Activated naive CD8-positive, alpha-beta T cell treated with anti-CD3 and anti-CD28 coated beads, Interleukin-2, amount 50 U/mL, for 16 hours (primary cell): ENCODE results near the gene ANKRD34A.

Experiments used
- DNase-seq: peaks from one replicate; pipeline ENCODE4 v3.0.0-alpha.2; 2020; ENCODE audit warnings: low read depth, low spot score

ANKRD34A gene

DNA sequence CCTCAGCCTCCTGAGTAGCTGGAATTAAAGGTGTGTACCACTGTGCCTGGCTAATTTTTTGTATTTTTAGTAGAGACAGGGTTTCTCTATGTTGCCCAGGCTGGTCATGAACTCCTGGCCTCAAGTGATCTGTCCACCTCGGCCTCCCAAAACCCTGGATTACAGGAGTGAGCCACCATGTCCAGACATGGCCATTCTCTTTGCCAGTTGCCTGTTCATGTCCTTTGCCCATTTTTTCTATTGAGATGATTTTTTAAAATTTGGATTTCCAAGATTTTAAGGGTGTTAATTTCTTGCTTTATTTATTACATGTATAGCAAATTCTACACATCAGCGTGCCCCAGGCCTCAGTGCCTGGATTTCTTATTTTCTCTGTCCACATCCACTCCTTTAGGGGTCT lies 2.9 kb upstream of the ANKRD34A start:
- no peak for DNase-seq

DNA sequence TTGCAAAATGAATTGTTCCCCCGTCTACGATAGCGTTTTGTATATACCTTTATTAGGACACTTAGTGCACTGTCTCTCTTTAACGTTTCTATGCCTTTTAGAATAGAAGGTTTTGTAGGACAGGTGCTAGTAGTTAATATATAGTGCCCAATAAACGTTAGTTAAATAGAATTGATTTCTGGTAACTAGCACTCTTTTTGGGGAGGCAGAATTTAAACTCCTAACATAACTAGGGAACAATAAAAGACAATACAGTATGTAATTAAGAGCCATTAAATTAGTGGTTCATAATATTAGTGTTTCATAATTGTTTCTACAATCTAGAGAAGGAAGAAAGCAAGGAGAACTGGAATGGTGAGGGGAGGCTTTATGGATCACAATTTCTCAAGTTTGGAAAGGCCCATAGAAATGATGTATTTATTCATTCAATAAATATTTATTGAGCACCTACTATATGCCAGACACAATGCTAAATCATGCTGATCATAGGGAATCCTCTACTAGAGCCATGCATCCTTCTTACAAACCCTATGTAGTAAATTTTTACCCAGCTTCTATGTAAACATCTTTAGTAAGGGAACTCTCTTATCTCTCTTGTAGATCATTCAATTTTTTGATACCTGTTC lies 857 bp upstream of the ANKRD34A start:
- no peak for DNase-seq

DNA sequence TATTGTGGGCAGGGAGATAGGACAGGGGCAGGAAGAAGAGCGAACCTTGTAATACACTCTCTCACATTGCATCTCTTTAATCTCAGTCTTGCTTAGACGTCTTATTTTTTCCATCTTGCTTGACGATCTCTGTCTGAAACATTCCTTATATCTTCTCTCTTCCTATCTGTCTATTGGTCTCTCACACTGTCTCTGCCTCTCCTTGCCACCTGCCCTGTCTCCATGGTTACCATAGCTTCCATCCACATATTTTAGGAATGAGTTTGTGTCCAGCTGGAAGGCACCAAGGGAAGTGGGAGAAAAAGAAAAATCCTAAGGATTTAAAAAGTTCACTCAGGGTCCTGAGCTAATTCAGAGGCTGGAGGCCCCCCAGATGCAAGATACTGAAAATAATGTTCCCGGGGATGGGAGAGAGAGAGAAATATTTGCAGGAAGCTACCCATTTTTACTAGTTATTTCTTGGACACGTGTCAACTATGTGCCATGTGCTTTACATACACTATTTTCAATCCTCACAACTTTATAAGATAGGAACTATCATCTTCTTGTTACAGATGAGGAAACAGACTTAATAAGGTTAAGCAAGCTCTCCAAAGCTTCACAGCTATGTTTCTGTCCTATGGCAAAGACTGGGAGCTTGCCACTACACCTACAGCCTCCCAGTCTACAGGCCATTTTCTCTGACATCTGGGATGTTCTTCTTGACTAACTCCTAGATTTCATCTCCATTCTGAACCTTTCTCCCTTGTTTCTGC lies 933 bp downstream of the ANKRD34A start:
- no peak for DNase-seq

DNA sequence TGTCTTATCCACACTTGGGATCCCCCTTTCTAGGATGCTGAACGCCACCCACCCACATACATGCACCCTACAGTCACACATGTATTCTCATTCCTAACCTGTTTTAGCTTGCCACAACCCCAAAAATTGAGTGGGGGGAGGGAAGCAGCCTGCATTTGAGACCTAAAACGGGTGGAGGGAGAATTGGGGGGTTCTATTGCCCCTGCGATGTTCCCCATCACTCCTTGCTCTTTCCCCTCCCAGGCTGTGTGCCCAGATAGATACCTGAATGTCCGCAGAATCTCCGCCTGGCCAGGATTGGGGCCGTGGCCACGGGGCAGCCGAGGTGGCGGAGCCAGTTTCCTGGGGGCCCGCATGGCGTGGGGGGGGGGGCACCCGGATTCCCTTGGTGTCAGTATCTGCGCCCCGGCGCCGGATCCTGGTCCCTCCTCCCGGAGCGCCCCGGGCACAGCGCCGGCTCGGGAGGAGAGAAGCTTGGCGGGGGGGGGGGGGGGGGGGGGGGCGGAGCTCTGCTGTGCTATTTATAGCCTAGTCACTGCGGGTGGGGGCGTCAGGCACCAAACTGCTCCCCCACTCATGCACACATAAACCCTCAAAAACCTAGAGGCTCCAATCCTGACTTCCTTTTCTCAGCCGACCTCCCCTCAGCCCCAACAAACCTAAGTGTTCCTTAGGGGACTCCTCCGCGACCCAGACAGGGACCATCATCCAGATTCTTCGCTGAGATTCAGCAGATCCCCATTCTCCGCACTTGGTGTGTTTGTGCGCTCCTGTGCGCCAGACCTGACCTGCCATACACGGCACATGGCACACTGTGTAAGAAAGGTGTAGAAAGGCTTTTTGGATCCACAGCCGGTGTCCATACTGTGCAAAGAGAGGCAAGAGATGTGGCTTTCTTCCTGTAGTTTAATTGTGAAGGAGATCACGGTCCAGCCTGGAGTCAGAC lies 1.9 kb downstream of the ANKRD34A start:
- DNase-seq: no peak

DNA sequence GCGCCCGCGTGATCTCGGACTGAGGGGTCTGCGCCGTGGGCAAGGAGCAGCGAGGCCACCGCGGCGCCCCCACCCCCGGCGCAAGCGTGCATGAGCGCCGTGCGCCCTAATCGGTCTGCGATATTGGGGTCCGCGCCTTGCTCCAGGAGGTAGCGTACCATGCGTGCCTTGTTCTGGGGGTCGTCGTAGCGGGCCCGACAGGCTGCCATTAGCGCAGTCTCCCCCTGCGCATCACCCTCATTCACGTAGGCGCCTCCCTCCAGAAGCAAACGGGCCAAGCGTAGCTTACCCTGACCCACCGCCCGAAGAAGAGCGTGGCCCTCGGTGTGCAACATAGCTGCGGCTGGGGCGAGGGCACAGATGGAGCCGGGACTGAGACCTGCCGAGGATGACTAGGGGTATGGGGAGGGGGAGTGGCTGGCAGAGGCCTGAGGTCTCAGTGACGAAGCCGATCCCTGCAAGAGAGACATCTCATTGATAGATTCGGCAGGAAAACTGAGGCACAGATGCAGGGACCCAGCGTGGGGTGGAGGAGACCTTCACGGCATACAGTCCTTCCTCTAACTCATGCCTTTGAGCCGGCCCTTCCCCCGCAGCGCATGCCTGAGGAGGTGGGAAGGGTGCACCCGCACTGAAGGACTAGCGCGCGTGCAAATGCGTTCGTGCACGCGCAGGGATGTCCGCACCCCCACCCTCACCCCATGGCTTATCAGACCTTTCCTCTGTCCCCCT lies 2.8 kb downstream of the ANKRD34A start:
- DNase-seq: peak; percentile 30

DNA sequence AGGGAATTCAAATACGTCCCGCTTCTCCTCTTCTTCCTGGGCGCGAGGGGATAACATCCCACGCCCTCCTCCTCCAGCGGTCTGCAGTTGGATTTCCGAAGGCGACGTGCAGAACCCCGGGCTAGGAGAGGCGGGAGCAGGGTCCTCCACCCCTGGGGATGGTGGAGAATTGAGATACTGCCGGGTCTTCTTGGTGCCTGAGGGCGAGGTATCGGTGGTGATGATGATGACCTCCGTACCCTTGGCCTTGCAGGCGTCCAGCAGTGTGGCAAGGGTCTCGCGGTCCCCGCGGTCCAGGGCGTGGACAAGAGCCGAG lies 3.3 kb downstream of the ANKRD34A start:
- DNase-seq: no peak

DNA sequence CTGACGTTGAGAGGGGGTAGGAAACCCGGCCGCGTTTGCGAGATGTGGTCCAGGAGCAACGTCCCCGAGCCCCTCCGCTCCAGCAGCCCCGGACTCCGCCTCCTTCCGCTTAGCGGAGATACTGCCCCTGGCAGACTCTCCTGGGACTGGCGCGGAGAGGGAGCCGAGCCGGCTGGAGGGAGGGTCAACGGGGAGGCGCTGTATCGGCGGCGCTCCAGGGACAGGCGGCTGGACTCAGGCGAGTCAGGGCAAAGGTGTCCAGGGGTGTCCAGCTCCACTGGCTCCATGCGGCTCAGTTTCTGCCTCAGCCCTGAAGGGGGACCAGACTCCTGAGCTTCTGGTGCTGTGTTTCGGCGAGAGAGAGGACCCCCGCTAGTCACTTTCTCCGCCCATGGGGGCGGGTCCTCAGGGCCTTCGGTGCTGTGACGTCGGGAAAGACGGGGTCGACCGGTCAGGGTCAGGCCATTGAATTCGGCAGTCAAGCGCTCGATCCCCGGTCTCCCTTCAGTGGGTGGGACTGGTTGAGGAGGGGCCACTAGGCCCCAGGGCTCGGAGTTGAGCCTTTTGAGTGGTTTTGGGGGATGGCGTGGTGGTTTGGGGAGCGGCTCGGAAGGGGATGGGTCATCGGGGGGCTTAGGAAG lies 3.8 kb downstream of the ANKRD34A start:
- no peak for DNase-seq

DNA sequence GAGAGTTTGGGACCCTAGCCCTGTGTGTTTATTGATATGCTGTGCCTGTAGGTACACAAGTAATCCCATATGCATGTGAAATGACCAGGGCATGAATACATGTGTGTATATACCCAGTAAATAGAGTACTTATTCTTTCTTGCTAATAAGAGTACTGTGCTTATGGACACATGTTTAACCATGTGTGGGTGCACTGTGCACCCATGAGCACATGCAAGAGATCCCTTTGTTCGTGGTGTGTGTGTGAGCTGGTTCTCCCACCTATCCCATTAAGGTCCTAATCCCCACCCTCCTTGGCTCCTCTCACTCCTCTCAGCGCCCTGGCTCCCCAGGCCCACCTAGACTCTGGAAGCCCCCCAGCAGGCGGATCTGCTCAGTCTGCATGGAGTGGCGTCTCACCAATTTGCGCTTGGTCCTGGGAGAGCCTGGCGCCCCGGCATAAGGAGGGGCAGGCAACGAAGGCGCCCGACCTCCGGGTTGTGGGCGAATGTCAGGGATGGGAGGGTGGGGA lies 4.4 kb downstream of the ANKRD34A start:
- no peak for DNase-seq

DNA sequence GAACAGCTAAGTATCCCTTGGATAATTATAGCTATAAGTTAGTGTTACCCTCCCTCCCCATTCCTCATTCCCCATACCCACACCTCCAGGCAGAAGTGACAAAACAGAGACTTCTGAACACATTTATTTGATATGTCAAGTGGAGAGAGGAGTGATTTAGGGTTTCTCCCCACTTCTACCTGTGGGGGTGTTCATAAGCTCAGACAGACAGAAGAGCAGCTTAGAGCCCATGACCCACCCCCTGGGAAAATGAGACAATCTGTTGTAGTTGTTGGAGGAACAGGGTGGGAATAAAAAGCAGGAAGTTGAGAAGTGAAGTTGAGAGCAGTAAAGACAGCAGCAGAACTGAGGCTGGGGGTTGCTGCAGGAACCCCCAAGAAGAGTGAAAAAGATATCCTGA lies 5.0 kb downstream of the ANKRD34A start:
- no peak for DNase-seq

DNA sequence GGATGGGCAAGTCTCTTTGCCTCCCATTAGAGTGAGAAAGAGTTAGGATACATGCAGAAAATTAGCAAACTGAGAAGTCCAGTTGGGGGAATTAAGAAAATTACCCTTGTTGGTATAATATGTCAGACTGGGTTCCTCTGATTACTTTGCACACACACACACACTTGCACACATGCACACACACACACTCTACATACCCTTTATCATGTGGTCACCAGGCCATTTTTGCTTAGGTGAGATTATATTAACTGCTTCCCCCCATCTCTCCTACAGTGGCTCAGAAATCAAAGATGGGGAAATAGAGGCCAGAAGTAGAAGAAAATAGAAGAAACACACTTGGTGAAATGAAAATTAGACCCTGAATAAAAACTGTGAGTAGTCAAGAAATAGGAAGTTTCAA lies 5.6 kb downstream of the ANKRD34A start:
- DNase-seq: no peak

DNA sequence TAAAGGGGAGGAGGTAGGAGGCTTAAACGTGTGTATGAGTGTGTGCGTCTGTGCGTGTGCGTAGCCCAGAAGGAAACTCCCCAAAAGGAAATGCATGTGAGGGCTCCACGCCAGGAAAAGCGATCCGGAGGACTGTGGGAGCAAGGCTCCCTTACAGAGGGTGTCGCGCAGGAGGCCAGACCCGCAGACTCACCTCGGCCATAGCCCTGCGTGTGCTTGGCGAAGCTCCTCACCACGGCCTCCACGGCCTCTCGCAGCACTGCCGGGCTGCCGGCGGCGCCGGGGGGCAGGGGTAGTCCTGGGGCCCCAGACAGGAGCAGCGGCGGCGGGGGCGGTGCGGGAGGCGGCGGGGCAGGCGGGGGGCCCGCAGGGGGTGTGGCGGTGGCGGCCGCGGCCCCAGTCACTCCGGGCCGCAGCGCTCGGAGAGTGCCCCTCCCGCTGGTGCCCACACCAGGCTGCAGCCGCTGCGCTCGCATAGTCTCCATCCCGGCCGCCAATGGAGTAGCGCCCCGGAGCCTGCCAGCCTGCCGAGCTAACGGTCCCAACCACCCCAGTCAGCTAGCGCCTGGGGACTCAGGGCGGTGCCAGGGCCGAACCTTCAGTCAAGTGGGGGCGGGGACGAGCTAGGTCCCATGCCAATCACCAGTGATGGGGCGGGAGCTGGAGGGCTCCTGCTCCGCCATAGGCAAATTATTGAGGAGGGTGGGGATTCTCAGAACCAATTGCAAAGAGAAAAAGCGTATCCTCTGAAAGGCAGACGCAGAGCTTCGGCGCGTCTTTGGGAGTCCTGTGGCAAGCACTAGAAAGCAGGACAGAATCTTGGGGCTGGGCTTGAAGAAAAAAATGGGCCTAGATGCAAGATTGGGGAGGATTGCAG lies 6.7 kb downstream of the ANKRD34A start, which contains the start of gene LIX1L:
Gene LIX1L (minus strand): TSS at position 575 of the 877 bp plus-strand sequence. CDS start 90 bp downstream, at position 485.
- peak; percentile 90 for DNase-seq

DNA sequence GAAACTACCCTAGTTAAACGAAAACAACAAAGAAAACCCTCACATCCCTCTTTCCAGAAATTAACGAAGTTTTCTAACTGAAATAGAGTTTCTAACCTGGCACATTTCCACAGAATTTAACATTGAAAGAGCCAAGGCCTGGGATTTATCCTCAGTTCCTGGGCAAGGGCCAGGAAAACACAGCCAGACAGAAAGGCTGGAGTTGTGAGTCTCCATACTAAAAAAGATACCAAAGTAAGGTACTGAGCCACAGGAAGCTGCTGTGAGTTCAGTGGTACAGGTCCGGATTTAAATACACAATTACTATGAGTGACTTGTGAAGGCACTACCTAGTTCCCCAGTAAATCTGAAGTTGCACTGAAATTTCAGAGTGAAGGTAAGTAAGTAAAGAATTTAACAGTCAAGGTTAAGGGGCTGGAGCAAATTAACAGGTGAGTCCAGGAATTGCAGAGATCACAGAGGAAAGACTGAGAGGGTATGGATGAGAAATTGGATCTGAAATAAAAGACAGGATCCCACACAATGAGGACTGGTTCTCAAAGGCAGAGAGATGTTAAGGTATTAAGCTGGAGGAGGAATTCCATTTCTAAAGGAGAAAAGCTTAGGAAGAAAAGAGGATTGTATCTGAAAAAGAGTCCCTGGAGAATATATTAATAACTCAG lies 7.5 kb downstream of the ANKRD34A start:
- DNase-seq: no peak

DNA sequence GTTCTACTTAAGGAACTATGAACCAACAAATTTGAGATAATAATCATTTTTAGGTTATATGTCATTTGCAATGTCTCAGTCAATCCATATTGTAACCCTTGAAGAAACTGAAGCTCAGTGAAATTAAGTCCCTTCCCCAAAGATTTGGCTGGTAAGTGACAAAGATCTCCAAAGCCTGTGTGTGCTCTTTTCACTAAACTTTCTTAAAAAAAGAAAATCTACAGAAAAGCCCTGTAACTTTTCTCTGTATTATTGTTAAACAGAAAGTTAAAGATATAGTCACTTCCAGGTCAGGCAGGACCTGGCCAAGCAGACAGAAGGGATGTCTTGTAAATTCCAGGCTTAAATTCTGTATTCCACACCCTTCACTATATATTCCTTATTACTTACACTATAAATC lies 8.0 kb downstream of the ANKRD34A start:
- no peak for DNase-seq

DNA sequence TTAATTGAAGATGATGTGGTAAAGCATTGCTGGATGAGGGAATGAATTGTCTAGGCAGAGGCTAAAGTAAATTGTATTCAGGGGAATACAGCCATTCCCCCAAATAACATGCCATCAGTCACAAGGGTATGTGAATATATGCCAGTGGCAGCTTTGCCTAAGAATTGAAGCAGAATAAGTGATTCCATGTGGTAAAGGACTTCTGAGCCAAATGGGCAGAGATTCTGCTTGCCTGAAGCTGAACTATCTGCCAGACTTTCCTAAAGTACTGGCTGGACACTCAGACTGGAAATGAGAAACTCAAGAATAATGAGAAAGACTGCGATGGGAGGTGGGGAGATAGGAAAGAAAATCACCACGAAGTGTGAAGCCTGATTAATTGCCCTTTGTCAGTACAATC lies 8.9 kb downstream of the ANKRD34A start:
- no peak for DNase-seq

DNA sequence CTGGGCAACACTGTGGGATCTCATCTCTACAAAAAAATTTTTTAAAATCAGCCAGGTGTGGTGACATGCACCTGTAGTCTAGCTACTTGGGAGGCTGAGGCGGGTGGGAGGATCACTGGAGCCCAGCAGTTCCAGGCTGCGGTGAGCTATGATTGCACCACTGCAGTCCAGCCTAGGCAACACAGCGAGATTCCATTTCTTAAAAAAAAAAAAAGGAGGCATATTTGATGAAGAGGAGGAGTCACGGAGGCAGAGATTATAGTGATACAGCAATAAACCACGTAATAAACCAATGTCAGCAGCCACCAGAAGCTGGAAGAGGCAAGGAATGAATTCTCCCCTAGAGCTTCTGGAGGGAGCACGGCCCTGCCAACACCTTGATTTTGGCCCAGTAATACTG lies 10.5 kb downstream of the ANKRD34A start:
- no peak for DNase-seq

DNA sequence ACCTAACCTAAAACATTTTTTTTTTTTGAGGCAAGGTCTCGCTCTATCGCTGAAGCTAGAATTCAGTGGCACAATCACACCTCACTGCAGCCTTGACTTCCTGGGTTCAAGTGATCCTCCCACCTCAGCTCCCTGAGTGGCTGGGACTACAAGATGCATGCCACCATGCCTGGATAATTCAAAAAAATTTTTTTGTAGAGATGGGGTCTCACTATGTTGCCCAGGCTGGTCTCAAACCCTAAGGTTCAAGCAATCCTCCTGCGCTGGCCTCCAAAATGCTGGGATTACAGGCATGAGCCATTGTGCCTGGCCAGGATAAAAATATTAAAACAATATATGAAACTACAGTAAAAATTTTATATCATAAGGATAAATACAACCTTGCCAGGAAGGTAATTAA lies 11.5 kb downstream of the ANKRD34A start:
- DNase-seq: no peak

DNA sequence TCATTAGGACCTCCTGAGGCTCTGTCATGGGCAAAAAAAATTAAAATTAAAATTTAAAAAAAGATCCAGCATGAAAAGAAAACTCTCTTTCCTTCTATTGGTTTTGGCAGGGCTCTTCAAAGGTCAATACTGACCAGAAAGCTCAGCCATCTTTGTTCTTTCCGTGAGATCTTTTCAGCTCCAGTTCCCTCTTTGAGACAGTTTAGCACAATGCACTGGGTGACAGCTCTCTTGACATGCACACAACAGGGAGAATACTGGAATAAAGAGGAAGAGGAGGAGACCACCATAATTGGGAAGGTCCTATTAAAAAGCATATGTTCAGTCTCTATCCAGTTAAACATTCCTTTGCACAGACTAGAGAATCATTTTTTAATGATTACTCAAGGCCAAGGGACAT lies 12.8 kb downstream of the ANKRD34A start:
- no peak for DNase-seq

DNA sequence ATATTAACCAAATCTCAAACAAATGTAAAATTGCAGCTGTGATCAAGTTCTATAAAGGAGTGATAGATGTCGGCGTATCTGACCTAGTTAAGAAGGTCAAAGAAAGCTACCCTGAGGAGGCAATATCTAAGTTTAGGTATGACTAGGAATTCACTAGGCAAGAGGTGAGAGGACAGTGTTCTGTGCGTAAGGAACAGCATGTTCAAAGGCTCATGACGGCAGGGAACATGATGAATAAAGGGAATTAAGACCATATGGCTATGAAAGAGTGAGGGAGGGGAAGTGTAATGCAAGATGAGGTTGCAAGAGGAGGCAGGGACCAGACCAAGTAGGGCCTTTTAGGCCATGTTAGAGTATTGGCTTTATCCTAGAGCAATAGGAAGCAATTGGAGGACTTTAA lies 15.2 kb downstream of the ANKRD34A start:
- no peak for DNase-seq

DNA sequence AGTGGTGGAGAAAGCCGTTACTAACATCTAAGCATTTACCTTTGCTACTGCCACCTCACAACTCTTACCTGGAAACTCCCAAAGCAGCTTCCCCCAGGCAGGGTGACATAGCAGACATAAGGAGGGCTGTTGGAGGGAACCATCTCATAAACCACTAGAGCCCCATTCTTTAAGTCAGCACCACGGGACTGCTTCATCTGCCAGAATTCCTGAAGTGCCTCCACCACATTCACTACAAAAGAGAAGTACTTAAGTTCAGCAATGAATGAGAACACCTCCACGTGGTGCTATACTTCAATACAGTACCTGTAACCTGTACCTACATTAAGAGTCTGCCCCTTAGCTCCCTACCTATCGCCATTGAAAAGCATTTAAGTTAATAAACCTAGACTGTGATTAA lies 16.8 kb downstream of the ANKRD34A start:
- DNase-seq: no peak
